Motor neuron (in vitro differentiated cells): ENCODE measurements around the gene SUSD2. TPM values are rescaled to one million over a fixed set of nuclear protein-coding genes. Genes with fewer than 3 reads are reported as not detected.

Experiments
- ATAC-seq, 8 experiments: fragments of 200-7000 bp; cut with Tn5 transposase; replicated peaks in 6 of 8; 2 replicates each; pipeline ENCODE4 v1.8.0; 2021; ENCODE audit warnings: mild to moderate bottlenecking in 8 of 8, moderate library complexity in 8 of 8
- H3K27ac ChIP-seq, 2 donors: fragments of 250-450 bp; sonication (Bioruptor Pico); 2 replicates each; pipeline ENCODE4 v1.9.0; 2021; ENCODE audit warnings: antibody characterized with exemption in 2 of 2, mild to moderate bottlenecking in 2 of 2, moderate library complexity in 1 of 2
- H3K4me1 ChIP-seq, 2 donors: fragments of 250-450 bp; sonication (Bioruptor Pico); replicated peaks in 1 of 2; 2 replicates each; pipeline ENCODE4 v1.6.1; 2021; ENCODE audit warnings: antibody characterized with exemption in 2 of 2, mild to moderate bottlenecking in 2 of 2, moderate library complexity in 1 of 2
- H3K4me3 ChIP-seq, 5 donors: fragments of 250-450 bp; sonication (Bioruptor Pico); 2 replicates each; pipeline ENCODE4 v1.9.0; 2021; ENCODE audit warnings: antibody characterized with exemption in 5 of 5, mild to moderate bottlenecking in 5 of 5, moderate library complexity in 4 of 5
- WGBS, 10 experiments: fragments of 450-650 bp; shearing (Covaris generic); methylation state at CpG; one replicate each; pipeline ENCODE4 v1.0.0; 2022; 5-methylcytosine and 5-hydroxymethylcytosine counted together
- in situ Hi-C, 9 experiments: fragments of 400-800 bp; cut with MboI; loops; one replicate each; pipeline ENCODE4 v1.15.0; 2021; ENCODE audit warnings: low sequenced_read_pairs in 9 of 9, low pct_unique_long_range_greater_than_20kb in 2 of 9; ENCODE audit not compliant: unreplicated experiment in 9 of 9
- total RNA-seq, 8 experiments: library from RNA; unstranded; fragments of 300-600 nt; gene quantifications; 2 replicates each; pipeline versions ENCODE4 v1.2.3 to v1.2.4, GENCODE V29; 2022

The SUSD2 gene
- total RNA-seq, 8 experiments from 2014 or later = 0.22 to 7.6 (median 1.3) TPM

GRCh38 chr22:24144056-24144777 is 37.1 kb upstream of the SUSD2 start:
- H3K27ac ChIP-seq = no peak overlapping the region
- WGBS, 10 experiments = no CpG with 5 or more reads among the region's 1 CpG

GRCh38 chr22:24144778-24145085 is 36.6 kb upstream of the SUSD2 start:
- no peak overlapping the region for H3K4me3 ChIP-seq
- no peak overlapping the region for H3K27ac ChIP-seq
- WGBS, 10 experiments = 83 to 100% methylated on average over 1 of the region's 2 CpGs; no CpG with 5 or more reads in 8 of the 10 experiments
- in situ Hi-C loops = no loop called here
- ATAC-seq = no peak
- H3K4me1 ChIP-seq = peaks cover 0 to 20% of the 10 kb centered on the region in 2 donors

More at GRCh38 chr22:24144056-24144777, 37.1 kb upstream of the SUSD2 start:
- Histone ChIP-seq H3K4me1 (peaks cover 0 to 20% of the 10 kb centered on the region in 2 donors), H3K4me3 (no peak overlapping the region)
- peak in 1 of 8 experiments; percentile 11 for ATAC-seq
- in situ Hi-C loops = no loop called here

- no peak overlapping the region for H3K27ac ChIP-seq
- ATAC-seq = peak in 4 of 8 experiments; percentile 7 to 18 (median 10)
- H3K4me3 ChIP-seq = no peak overlapping the region
- 73 to 100% (median 93%) methylated on average over 2 to 4 of the region's 9 CpGs; no CpG with 5 or more reads in 6 of the 10 experiments for WGBS, 10 experiments
- H3K4me1 ChIP-seq = peaks cover 0 to 20% of the 10 kb centered on the region in 2 donors
- in situ Hi-C loops = no loop called here
Measured at GRCh38 chr22:24145446-24146193, 35.7 kb upstream of the SUSD2 start.

- WGBS, 10 experiments = 0 to 60% (median 18%) methylated on average over 1 to 3 of the region's 4 CpGs; no CpG with 5 or more reads in 3 of the 10 experiments
- in situ Hi-C loops = no loop called here
- H3K4me1 ChIP-seq = peaks cover 0 to 20% of the 10 kb centered on the region in 2 donors
- H3K4me3 ChIP-seq = no peak overlapping the region
- peak; percentile 16 to 70 (median 50) for ATAC-seq
- no peak overlapping the region for H3K27ac ChIP-seq
Measured at GRCh38 chr22:24146194-24146616, 35.1 kb upstream of the SUSD2 start.

- Histone ChIP-seq H3K4me3 (no peak overlapping the region), H3K27ac (no peak overlapping the region), H3K4me1 (peaks cover 0 to 20% of the 10 kb centered on the region in 2 donors)
- in situ Hi-C loops = no loop called here
- peak in 6 of 8 experiments; percentile 43 to 79 (median 61) for ATAC-seq
- 57 to 90% methylated on average over 2 to 3 of the region's 4 CpGs; no CpG with 5 or more reads in 8 of the 10 experiments for WGBS, 10 experiments
Measured at GRCh38 chr22:24146791-24147353, 34.4 kb upstream of the SUSD2 start.

- no peak overlapping the region for H3K4me3 ChIP-seq
- H3K4me1 ChIP-seq = peaks cover 0 to 20% of the 10 kb centered on the region in 2 donors
- ATAC-seq = no peak
- 60 to 100% (median 88%) methylated on average over 1 to 2 of the region's 3 CpGs; no CpG with 5 or more reads in 7 of the 10 experiments for WGBS, 10 experiments
- no peak overlapping the region for H3K27ac ChIP-seq
- in situ Hi-C loops = no loop called here
Measured at GRCh38 chr22:24147666-24148065, 33.6 kb upstream of the SUSD2 start.

- 60 to 66% methylated on average over 1 to 2 of the region's 5 CpGs; no CpG with 5 or more reads in 8 of the 10 experiments for WGBS, 10 experiments
- no peak for ATAC-seq
- Histone ChIP-seq H3K4me3 (no peak overlapping the region), H3K4me1 (peaks cover 0 to 20% of the 10 kb centered on the region in 2 donors), H3K27ac (no peak overlapping the region)
- in situ Hi-C loops = no loop called here
Measured at GRCh38 chr22:24148266-24149197, 32.8 kb upstream of the SUSD2 start.

- Histone ChIP-seq H3K27ac (no peak overlapping the region), H3K4me3 (no peak overlapping the region), H3K4me1 (peaks cover 0 to 20% of the 10 kb centered on the region in 2 donors)
- no peak for ATAC-seq
- WGBS, 10 experiments = 17 to 100% (median 96%) methylated on average over 1 to 4 of the region's 4 CpGs; no CpG with 5 or more reads in 2 of the 10 experiments
- in situ Hi-C loops = no loop called here
Measured at GRCh38 chr22:24149198-24149590, 32.1 kb upstream of the SUSD2 start.

- no peak for ATAC-seq
- in situ Hi-C loops = no loop called here
- Histone ChIP-seq H3K27ac (no peak overlapping the region), H3K4me1 (peaks cover 12 to 14% of the 10 kb centered on the region in 2 donors), H3K4me3 (no peak overlapping the region)
- 80 to 100% (median 95%) methylated on average over 1 to 2 of the region's 3 CpGs; no CpG with 5 or more reads in 6 of the 10 experiments for WGBS, 10 experiments
Measured at GRCh38 chr22:24153353-24153752, 27.9 kb upstream of the SUSD2 start.

- Histone ChIP-seq H3K4me1 (peaks cover 12 to 14% of the 10 kb centered on the region in 2 donors), H3K4me3 (no peak overlapping the region), H3K27ac (no peak overlapping the region)
- no peak for ATAC-seq
- 73 to 100% (median 88%) methylated on average over 1 to 6 of the region's 7 CpGs; no CpG with 5 or more reads in 4 of the 10 experiments for WGBS, 10 experiments
- in situ Hi-C loops = no loop called here
Measured at GRCh38 chr22:24153959-24154358, 27.3 kb upstream of the SUSD2 start.

GRCh38 chr22:24154826-24155225 is 26.5 kb upstream of the SUSD2 start:
- ATAC-seq = no peak
- Histone ChIP-seq H3K4me1 (peaks cover 12 to 14% of the 10 kb centered on the region in 2 donors), H3K4me3 (no peak overlapping the region), H3K27ac (no peak overlapping the region)
- WGBS, 10 experiments = 100% methylated on average over 1 to 2 of the region's 5 CpGs; no CpG with 5 or more reads in 8 of the 10 experiments
- in situ Hi-C loops = no loop called here

- H3K4me1 ChIP-seq = peaks cover 12 to 14% of the 10 kb centered on the region in 2 donors
- in situ Hi-C loops = no loop called here
- H3K4me3 ChIP-seq = peak overlapping the region in 3 of 5 donors; percentile 15 to 25 (median 24)
- 0 to 20% (median 6%) methylated on average over 1 to 3 of the region's 41 CpGs; no CpG with 5 or more reads in 7 of the 10 experiments for WGBS, 10 experiments
- H3K27ac ChIP-seq = no peak overlapping the region
- peak; percentile 56 to 77 (median 66) for ATAC-seq
Measured at GRCh38 chr22:24155627-24156140, 25.6 kb upstream of the SUSD2 start.
